ENCODE results near the gene TBC1D9. TPM values are rescaled to one million over a fixed set of nuclear protein-coding genes. Genes with fewer than 3 reads are reported as not detected.
"Not testable (repeated sequence)": the region's sequence is repeated elsewhere in the genome, so short reads cannot be mapped to it uniquely, and the experiment has no call there.

The TBC1D9 gene
- total and polyA plus RNA-seq, 4 donors: 9.0 to 52.6 (median 24.5) TPM

DNA sequence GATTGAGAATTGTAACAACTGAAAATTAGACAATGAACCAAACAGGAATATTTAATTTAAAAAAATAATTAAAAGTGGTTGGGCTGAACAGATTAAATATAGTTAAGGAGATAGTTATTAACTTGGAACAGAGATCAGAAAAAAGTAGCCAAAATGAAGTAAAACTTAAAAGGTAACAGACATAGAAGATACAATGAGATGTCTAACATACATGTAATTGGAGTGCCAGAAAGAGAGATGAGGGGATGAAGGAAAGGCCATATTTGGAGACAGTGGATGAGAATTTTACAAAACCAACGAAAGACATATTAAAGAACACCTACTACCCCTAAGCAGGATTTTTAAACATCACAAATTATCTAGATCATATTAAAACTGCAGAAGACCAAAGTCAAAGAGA, 8.0 kb downstream of the TBC1D9 start:
- Histone ChIP-seq H3K4me1 (ENCODE audit: control insufficient read depth in 5 of 5, insufficient read depth in 5 of 5, low read length in 5 of 5) (peaks cover 0 to 16% (median 0%) of the 10 kb centered on the region in 5 donors), H3K36me3 (ENCODE audit: control insufficient read depth in 4 of 4, insufficient read depth in 4 of 4, low read length in 4 of 4) (no peaks in the 10 kb centered on the region), H3K9me3 (ENCODE audit: control insufficient read depth in 4 of 4, insufficient read depth in 3 of 4, low read length in 3 of 4) (peaks cover 0 to 4% (median 1%) of the 10 kb centered on the region in 4 donors), H3K27ac (ENCODE audit: low read depth in 1 of 2, low read length in 1 of 2) (no peak overlapping the region), H3K27me3 (ENCODE audit: control insufficient read depth in 3 of 3, insufficient read depth in 3 of 3, low read length in 2 of 3) (no peaks in the 10 kb centered on the region), H3K9ac (ENCODE audit: insufficient read depth in 1 of 2, low read length in 2 of 2) (no peak overlapping the region), H3K4me3 (no peak overlapping the region)
- DNase-seq (no peak), ATAC-seq (ENCODE audit: insufficient read depth, low FRiP score) (no peak)
- 95 to 100% methylated on average over 1 of the region's 1 CpG for WGBS, 2 donors
- no peak for TF ChIP-seq CTCF (IDR thresholded peaks at IDR 0.05; ENCODE audit: control extremely low read depth, extremely low read depth)

DNA sequence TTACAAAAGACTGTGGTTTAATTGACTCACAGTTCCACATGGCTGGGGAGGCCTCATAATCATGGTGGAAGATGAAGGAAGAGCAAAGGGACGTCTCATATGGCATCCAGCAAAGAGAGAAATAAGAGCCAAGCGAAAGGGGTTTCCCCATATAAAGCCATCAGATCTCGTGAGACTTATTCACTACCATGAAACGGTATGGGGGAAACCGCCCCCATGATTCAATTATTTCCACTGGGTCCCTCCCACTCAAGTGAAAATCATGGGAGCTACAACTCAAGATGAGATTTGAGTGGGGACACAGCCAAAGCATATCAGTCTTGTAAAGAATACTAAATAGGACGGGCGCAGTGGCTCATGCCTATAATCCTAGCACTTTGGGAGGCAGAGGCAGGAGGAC, 9.6 kb downstream of the TBC1D9 start:
- H3K27ac ChIP-seq (ENCODE audit: low read depth in 1 of 2, low read length in 1 of 2); H3K27me3 ChIP-seq (ENCODE audit: control insufficient read depth in 3 of 3, insufficient read depth in 3 of 3, low read length in 2 of 3); H3K4me3 ChIP-seq; H3K9me3 ChIP-seq (ENCODE audit: control insufficient read depth in 4 of 4, insufficient read depth in 3 of 4, low read length in 3 of 4); H3K36me3 ChIP-seq (ENCODE audit: control insufficient read depth in 4 of 4, insufficient read depth in 4 of 4, low read length in 4 of 4); ATAC-seq (ENCODE audit: insufficient read depth, low FRiP score); H3K9ac ChIP-seq (ENCODE audit: insufficient read depth in 1 of 2, low read length in 2 of 2); DNase-seq: not testable (repeated sequence)
- peaks cover 0 to 12% (median 0%) of the 10 kb centered on the region in 5 donors for H3K4me1 ChIP-seq (ENCODE audit: control insufficient read depth in 5 of 5, insufficient read depth in 5 of 5, low read length in 5 of 5)
- WGBS, 2 donors: 94 to 95% methylated on average over 7 of the region's 7 CpGs

DNA sequence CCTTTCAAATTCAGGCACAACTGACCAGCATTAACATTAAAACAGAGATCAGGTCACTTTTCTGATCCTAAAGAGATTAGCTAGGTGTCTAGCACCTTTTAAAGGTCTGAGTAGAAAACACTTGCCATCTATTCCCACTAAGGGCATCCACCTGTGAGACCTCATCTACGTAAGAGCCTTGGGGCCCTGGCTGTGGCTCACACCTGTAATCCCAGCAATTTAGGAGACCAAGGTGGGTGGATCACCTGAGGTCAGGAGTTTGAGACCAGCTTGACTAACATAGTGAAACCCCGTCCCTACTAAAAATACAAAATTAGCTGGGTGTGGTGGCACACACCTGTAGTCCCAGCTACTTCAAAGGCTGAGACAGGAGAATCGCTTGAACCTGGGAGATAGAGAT, 11.8 kb downstream of the TBC1D9 start:
- H3K27ac ChIP-seq (ENCODE audit: low read depth in 1 of 2, low read length in 1 of 2): no peak overlapping the region
- H3K27me3 ChIP-seq (ENCODE audit: control insufficient read depth in 3 of 3, insufficient read depth in 3 of 3, low read length in 2 of 3): no peaks in the 10 kb centered on the region
- H3K9me3 ChIP-seq (ENCODE audit: control insufficient read depth in 4 of 4, insufficient read depth in 3 of 4, low read length in 3 of 4): peaks cover 0 to 3% (median 0%) of the 10 kb centered on the region in 4 donors
- no peak overlapping the region for H3K9ac ChIP-seq (ENCODE audit: insufficient read depth in 1 of 2, low read length in 2 of 2)
- DNase-seq: no peak
- peaks cover 0 to 22% (median 0%) of the 10 kb centered on the region in 5 donors for H3K4me1 ChIP-seq (ENCODE audit: control insufficient read depth in 5 of 5, insufficient read depth in 5 of 5, low read length in 5 of 5)
- no peak for ATAC-seq (ENCODE audit: insufficient read depth, low FRiP score)
- TF ChIP-seq CTCF (IDR thresholded peaks at IDR 0.05; ENCODE audit: control extremely low read depth, extremely low read depth): no peak
- H3K36me3 ChIP-seq (ENCODE audit: control insufficient read depth in 4 of 4, insufficient read depth in 4 of 4, low read length in 4 of 4): no peaks in the 10 kb centered on the region
- no peak overlapping the region for H3K4me3 ChIP-seq
- WGBS, 2 donors: 97% methylated on average over 3 of the region's 3 CpGs

DNA sequence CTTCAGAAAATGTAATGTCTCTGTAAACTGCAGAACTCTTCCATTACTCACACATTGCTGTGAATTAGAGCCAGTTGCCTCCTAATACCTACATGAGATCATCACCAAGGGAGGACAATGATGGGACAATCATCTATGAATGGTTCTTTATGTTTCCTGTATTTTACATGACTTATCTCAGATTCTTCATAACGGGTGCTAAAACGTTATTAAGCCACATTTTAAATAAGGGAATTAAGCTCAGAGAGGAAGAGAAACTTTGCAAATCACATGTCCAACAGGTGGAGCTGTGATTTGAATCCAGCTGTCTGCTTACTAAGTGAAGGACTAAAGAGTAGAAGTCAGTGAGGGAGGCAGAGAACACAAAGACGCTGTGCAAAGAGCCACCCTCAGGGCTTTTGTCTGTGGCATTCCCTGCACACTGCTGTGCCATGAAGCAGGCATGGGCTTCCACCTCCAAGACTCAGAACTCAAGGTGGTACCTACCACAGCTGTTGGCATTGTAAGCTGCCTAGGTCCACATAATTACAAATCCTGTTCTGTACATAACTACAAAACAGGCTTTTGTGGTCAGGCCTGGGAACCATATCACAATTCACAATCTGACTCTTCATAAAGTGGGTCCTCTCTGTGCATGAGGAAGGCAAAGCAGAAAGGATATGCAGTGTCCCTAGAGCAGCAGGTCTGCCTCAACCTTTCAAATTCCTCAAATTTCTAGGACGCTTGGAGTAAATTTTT, 12.8 kb downstream of the TBC1D9 start:
- Histone ChIP-seq H3K4me1 (ENCODE audit: control insufficient read depth in 5 of 5, insufficient read depth in 5 of 5, low read length in 5 of 5) (peaks cover 0 to 22% (median 0%) of the 10 kb centered on the region in 5 donors), H3K4me3 (no peak overlapping the region), H3K9me3 (ENCODE audit: control insufficient read depth in 4 of 4, insufficient read depth in 3 of 4, low read length in 3 of 4) (peaks cover 0 to 3% (median 0%) of the 10 kb centered on the region in 4 donors), H3K27ac (ENCODE audit: low read depth in 1 of 2, low read length in 1 of 2) (no peak overlapping the region), H3K36me3 (ENCODE audit: control insufficient read depth in 4 of 4, insufficient read depth in 4 of 4, low read length in 4 of 4) (no peaks in the 10 kb centered on the region), H3K9ac (ENCODE audit: insufficient read depth in 1 of 2, low read length in 2 of 2) (no peak overlapping the region), H3K27me3 (ENCODE audit: control insufficient read depth in 3 of 3, insufficient read depth in 3 of 3, low read length in 2 of 3) (no peaks in the 10 kb centered on the region)
- ATAC-seq (ENCODE audit: insufficient read depth, low FRiP score) (peak; percentile 28), DNase-seq (peak in 1 of 3 donors; percentile 54)
- 28 to 29% methylated on average over 4 of the region's 4 CpGs for WGBS, 2 donors
- TF ChIP-seq CTCF (IDR thresholded peaks at IDR 0.05; ENCODE audit: control extremely low read depth, extremely low read depth): no peak
